Dedifferentiated amniotic fluid mesenchymal stem cell (primary cell): Measurements from ENCODE around the gene STARD5.

Experiments used
- DNase-seq: peaks from one replicate; pipeline ENCODE4 v3.0.0-alpha.2; 2016; ENCODE audit errors: extremely low spot score

STARD5 gene

GRCh38 chr15:81274255-81274654 is 49.7 kb downstream of the STARD5 start:
- no peak for DNase-seq

- DNase-seq: no peak
These were observed 50.1 kb downstream of the STARD5 start for GRCh38 chr15:81273855-81274254.

GRCh38 chr15:81273200-81273599 is 50.7 kb downstream of the STARD5 start:
- no peak for DNase-seq

GRCh38 chr15:81271761-81272644 is 51.9 kb downstream of the STARD5 start:
- no peak for DNase-seq

GRCh38 chr15:81270781-81271491 is 53.0 kb downstream of the STARD5 start:
- DNase-seq: no peak

- DNase-seq: no peak
These were observed 53.8 kb downstream of the STARD5 start for GRCh38 chr15:81270188-81270587.

GRCh38 chr15:81268881-81269601 is 54.9 kb downstream of the STARD5 start:
- no peak for DNase-seq

- DNase-seq: no peak
These were observed 55.6 kb downstream of the STARD5 start for GRCh38 chr15:81268340-81268739.

- DNase-seq: peak; percentile 86
These were observed 57.8 kb downstream of the STARD5 start for GRCh38 chr15:81265944-81266775.

GRCh38 chr15:81265256-81265943 is 58.5 kb downstream of the STARD5 start:
- no peak for DNase-seq

- peak; percentile 24 for DNase-seq
These were observed 59.7 kb downstream of the STARD5 start for GRCh38 chr15:81264072-81264857.

GRCh38 chr15:81263477-81263876 is 60.5 kb downstream of the STARD5 start:
- DNase-seq: no peak

GRCh38 chr15:81261172-81261811 is 62.6 kb downstream of the STARD5 start:
- DNase-seq: no peak

GRCh38 chr15:81259760-81260298 is 64.1 kb downstream of the STARD5 start:
- DNase-seq: no peak
